ENCODE data around the gene LST1.
A peak's percentile ranks its signal among the peaks of the same experiment; 100 is the strongest.
"Not testable (repeated sequence)": the region's sequence is repeated elsewhere in the genome, so short reads cannot be mapped to it uniquely, and the experiment has no call there.

LST1 gene

DNA sequence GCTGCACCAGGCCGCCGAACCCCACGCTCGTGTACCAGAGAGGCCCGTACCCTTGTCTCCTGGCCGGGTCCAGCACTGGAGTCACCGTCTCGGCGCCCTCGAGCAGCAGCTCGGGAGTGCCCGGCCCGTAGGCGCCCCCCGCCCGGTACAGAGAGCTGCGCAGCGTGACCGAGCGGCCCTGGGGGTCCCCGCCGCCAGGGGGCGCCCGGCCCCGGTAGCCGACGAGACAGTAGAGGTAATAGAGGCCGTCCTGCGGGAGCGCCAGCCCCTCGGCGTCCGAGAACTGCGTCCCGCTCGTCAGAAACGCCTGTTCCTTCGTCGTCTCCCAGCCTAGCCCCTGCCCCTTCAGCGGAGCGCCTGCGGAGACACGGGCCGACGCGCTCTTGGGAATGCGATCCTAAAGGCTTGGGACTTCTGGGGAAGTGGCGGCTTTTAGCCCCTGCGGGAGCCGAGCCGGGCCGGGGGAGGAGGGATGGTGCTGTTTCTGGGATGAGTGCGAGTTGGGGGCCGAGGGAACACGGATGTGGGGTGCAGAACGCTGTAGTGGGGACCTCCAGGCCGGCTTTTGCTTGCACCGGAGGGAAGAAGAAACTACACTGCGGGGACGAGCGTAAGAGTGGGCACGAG, 5.2 kb upstream of the LST1 start:
- DNase-seq (ENCODE audit: low spot score), result peak; percentile 66

DNA sequence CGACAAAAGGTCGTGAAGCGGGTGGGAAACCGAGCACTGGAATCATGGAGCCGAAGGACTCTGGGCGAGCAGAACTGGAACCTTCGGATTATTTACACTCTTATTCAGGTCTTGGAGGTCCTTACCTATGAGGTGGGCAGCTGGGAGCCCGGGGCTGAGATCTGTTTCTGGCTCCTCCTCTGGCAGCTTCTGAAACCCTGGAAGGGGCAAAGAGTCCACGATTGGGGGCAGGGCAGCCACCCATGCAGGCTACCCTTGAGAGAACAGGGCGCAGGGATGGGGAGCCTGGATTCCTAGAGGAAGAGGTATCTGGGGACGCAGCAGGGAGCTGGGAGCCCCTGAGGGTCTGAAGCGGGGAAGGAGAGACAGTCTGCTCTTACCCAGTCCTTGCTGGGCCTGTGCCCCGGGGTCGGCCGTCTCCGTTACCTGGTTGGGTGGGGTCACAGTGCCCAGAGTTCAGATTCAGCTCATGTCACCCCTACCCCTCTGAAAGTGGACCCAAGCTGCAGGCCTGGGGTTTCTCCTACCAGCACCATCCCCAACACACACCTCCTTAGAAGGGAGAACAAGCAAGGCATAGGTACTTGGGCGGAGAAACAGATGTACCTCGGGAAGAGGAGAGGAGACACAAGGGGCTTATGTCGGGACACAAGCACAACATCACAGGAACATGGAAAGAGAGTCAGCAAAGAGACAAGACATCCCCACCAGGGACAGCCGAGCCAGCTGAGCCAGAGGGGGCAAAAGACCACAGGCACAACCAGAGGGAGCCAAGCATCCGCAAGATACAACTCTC, 4.4 kb upstream of the LST1 start:
- DNase-seq (ENCODE audit: low spot score), result no peak

DNA sequence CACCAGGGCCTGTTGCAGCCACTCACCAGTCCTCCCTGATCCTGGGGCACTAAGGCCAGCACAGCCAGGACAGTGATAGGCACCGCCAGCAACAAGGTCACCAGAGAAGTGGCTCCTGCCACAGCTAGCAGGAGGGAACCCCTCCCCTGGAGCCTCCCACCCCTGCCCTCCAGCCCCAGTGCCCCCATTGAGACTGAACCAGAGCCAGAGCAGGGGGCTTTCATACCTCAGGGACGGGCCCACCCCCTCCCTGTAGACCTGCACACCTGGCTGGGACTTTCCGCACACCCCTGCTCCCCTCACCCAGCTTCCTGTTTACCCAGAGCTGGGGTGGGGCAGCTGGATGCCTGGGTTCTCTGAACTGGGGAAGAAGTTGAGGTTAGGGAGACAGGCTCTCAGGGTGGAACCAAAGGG, 3.8 kb upstream of the LST1 start, which contains the start of gene LTB:
Gene LTB (minus strand): TSS at position 195 of the 414 bp plus-strand sequence. CDS start 7 bp downstream, at position 188.
- no peak for DNase-seq (ENCODE audit: low spot score)

DNA sequence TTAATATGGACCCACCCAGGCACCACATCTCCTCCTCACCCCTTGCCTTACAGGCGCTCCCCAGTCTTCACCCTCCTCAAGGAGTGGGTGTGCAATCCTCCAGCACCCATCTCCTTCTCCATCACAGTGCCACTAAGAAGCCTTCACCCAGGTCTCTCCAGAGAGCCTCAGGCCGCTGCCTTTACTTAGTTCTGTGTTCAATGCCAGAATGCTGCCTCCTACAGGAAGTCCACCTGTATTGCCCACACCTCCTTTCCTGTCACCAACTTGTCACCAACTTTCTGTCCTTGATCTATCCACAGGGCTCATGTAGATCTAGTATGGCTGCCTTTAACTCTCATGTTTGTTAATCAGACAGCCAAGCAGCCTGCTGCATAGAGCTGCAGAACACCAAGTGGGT, 586 bp upstream of the LST1 start:
- DNase-seq (ENCODE audit: low spot score), result no peak

DNA sequence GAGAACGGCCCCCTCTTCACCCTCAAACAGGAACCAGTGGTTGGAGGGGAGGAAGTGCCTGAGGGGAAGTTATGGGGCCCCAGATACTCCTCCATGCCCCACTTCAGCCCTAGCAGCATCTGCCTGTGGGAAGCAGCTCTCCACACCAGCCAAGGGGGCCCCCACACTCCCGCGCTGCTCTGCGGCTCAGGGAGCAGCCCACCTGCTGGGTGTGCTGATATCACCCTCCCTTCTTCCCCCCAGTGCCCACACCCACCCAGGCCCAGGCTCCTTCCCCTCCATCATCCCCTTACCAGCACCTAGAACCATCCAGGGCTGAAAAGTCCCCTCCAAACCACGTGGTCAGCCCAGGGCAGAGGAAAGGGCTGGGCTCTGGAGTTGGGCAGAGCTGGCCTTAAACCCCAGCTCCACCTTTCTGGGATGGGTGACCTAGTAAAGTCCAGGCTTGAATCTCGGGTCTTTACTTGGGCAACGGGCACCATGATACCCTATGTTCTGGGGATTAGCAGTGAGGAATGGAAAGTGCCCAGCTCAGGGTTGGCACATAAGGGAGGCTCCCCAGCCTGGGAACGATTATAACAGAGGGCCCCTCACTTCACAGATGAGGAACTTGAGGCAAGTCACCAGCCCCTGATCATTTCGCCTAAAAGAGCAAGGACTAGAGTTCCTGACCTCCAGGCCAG, 663 bp downstream of the LST1 start:
- DNase-seq (ENCODE audit: low spot score), result peak; percentile 58

DNA sequence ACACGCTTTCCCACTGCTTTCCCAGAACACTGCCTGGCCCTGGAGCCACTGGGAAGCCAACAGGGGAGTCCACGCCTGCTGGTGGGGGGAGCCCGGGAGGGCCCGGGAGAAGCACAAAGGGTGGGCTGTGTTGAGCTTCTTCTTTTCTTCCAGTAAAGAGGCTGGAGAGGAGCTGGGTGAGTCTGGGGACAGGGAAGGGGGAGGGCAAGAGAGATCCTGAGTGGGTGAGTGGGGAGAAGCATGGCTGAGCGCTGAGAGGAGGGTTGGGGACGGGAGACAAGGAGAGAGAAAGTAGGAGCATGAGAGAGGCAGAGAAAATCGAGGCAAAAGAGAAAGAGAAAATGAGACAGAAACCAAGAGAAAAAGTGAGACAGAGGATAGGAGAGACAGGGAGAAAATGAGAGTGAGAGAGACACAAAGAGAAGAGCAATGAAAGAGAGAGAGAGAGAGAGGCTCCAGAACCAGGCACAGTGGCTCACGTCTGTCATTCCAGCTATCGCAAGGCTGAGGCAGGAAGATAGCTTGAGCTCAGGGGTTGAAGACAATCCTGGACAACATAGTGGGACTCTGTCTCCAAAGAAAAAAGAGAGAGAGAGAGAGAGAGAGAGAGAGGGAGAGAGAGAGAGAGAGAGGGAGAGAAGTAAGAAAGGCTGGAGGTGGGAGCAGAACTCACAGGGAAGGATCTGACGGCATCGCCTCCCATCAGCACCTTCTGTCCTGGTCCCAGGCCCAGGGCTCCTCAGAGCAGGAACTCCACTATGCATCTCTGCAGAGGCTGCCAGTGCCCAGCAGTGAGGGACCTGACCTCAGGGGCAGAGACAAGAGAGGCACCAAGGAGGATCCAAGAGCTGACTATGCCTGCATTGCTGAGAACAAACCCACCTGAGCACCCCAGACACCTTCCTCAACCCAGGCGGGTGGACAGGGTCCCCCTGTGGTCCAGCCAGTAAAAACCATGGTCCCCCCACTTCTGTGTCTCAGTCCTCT, 2.0 kb downstream of the LST1 start:
- no peak for DNase-seq (ENCODE audit: low spot score)

DNA sequence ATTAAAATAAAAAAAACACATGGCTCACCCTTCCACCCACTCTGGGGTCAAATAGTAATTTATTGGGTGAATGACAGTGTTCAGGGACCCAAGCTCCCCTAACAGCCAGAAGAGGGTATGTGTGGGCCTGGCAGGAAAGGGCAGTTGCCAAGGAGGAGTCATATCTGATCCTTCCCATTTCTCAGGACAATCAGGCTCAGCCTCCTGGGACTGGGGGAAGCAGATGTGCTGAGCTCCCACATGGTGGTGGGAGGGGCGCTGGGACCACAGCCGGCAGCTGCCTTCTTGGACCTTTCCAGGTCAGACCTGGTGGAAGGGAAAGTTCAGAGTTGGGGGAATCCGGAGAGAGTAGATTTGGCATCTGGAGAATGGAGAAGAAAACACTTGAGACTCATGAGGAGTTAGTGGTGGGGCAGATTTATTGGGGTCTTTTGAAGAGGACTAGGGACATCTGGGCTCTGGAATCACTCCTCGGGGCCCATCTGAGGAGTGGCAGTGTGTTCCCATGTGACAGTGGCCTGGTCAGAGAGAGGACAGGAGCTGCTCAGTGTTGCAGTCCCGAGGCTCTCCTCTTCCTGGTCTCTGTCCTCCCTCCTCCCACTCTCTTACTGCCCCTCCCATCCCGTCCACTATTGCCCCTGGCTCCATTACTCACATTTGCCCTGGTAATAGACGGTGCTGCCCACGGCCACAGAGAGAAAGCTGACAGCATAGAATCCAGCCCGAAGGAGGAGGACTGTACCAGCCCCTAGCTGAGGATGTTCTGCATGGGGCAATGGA, 3.0 kb downstream of the LST1 start:
- DNase-seq (ENCODE audit: low spot score), result no peak

DNA sequence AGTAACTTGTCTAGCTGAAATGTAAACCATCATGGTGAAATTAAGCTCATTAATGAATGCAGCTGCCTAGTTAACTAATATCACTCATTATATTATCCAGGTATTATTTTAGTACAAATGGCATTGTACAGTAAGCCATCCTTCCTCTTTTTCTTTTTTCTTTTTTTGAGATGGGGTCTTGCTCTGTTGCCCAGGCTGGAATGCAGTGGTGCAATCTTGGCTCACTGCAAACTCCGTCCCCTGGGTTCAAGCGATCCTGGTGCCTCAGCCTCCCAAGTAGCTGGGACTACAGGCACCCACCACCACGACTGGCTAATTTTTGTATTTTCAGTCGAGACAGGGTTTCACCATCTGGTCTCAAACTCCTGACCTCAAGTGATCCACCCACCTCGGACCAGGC, 4.6 kb downstream of the LST1 start:
- not testable (repeated sequence) for DNase-seq (ENCODE audit: low spot score)

DNA sequence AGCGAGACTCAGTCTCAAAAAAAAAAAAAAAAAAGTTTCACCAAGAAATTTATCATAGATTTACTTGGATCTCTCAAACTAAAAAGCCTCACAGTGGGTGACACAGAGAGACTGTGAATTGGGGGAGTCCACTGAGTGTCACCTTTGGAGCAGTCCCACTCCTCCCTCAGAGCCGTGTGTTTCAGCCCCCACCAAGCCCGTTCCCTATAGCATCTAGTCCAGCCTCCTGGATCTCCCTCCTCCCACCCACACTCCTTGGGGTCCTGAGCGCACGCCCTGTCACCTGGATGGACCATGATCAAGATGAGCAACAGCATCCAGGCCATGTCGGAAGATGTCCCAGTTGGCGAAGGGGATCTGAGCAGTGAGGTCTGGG, 6.3 kb downstream of the LST1 start:
- no peak for DNase-seq (ENCODE audit: low spot score)

DNA sequence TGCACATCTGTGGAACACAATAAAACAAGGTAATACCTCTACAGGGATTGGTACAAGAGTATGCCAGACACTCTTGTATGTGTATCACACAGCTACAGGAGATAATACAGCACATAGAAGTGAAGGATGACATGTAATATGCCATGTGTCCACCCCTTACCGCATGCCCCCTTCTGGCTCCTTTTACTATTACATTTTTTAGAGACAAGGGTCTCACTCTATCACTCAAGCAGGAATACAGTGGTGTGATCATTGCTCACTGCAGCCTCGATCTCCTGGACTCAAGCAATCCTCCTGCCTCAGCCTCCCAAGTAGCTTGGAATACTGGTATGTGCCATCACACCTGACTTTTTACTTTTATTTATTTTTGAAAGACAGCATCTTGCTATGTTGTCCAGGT, 10.9 kb downstream of the LST1 start:
- no peak for DNase-seq (ENCODE audit: low spot score)

DNA sequence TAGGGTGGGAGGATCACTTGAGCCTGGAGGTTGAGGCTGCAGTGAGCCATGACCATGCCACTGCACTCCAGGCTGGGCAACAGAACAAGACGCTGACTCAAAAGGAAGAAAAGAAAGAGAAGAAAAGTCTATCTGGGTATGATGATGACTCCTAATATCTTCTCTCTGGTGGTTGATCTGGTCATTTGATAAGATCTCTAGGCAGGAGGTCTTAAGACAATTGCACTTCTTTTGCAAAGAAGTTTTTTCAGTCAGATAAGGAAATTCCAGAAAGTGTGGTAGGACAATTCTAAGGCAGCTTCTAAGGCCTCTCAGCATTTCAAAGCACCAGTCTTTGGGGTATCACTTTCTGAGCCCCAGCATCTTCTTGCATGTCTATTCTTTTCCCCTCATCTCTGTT, 21.2 kb downstream of the LST1 start:
- no peak for DNase-seq (ENCODE audit: low spot score)

DNA sequence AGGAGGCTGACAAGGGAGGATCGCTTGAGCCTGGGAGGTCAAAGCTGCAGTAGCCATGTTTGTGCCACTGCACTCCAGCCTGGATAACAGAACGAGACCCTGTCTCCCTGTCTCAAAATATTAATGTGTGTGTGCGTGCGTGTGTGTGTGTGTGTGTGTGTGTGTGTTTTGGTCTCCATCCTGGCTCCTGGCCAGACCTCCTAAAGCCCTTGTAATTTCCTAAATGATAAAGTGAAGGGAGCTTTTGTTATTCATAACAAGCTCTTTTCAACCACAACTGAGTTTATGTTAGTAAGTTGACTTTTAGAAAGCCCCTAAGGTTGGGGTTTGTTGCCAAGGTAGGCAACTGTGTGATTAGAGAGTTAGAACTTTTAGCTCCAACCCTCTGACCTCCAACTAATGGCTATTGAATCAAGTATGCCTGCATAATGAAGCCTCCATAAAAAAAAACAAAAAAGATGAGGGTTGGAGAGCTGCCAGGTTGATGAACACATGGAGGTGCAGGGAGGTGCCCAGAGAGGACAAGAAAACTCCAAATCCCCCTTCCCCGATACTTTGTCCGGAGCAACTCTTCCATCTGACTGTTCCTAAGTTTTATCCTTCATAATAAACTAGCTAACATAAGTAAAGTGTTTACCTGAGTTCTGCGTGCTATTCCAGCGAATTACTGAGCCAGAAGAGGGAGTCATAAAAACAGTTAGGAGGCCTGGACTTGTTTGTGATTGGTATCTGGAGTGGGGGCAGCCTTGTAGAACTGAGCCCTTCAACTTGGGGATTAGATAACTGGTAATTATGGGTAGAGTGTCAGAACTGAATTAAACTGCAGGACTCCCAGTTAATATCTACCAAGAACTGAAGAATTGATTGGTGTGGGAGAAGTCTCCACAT, 23.7 kb downstream of the LST1 start:
- DNase-seq (ENCODE audit: low spot score), result no peak

DNA sequence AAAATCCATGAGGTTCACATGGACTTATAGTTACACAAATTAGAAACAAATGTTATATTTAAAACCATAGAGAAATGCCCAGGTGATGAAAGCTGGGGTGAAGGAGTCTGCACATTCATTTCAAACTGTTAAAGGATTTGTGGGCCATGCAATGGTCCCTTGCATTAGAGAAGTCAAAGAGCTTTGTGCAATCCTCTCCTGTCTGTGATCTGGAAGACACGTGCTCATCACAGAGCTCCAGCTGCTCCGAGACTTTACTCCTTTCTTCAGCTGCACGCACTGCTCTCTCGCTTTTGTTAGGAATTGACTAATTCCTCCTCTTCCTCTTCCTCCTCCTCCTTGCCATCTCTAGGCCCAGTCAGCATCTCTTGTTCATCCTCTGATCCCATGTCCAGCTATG, 24.9 kb downstream of the LST1 start:
- no peak for DNase-seq (ENCODE audit: low spot score)

DNA sequence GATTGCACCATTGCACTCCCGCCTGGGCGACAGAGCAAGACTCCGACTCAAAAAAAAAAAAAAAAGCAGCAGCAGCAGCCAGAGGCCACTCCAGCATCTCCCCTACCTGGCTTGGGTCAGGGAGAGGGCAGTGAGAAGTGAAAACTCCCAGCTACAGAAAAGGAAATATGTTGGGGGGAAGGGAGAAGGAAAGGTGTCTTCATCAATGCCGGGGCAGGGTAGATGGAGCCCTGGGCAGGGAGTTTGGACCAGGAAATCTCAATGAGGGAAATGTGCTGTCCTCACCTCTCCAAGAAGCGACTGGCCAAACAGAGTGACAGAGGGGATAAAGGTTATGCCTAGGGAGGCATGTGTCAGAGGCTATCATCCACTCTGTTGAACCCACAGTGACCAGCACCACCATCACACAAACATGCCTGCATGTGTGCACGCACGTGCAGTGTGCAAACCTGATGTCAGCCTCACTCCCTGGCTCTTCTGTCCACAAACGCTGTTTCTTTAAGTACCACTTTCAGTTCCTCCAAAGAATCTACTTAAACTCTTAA, 28.1 kb downstream of the LST1 start:
- DNase-seq (ENCODE audit: low spot score), result peak; percentile 65

DNA sequence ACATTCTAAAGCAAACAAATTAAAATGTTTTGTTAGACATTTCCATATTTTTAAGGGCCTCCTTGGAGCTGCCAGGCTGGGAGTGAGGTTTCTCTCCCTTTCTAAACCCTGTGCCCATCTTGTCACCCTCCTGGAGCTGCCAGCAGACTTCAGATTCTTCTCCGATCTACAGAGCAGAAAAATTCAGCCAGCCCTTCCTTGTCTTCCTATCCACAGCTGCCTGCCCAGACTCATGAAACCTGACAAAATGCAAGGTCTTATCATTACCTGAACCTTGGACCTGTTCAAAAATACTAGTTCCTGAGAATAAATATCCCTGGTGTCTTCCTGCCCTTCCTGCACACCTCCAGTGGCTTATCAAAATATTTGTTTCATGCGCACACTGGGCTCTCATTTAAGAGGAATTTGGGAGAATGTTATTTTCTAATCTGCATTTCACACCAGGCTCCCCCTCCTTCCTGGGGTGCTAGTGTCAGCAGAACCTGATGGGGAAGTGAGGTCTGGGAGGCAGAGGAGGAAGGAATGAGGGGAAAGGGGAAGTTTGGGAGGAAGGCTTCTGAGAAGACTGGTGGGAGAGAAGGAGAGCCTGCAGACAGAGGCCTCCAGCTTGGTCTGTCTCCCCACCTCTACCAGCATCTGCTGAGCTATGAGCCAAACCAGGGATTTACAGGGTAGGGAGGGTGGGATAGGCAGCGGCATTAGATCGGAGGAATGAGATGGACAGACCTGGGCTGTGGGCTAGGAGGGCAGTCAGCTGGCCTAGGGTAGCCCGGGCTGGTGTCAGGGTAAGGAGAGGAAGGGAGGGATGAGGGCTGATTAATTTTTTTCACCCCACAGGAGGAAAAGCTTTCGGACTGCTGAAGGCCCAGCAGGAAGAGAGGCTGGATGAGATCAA, 28.9 kb downstream of the LST1 start, which contains the start of gene AIF1:
Gene AIF1 (plus strand): TSS at position 551 of the 895 bp plus-strand sequence. CDS start 96 bp downstream, at position 647.
- peak; percentile 82 for DNase-seq (ENCODE audit: low spot score)

DNA sequence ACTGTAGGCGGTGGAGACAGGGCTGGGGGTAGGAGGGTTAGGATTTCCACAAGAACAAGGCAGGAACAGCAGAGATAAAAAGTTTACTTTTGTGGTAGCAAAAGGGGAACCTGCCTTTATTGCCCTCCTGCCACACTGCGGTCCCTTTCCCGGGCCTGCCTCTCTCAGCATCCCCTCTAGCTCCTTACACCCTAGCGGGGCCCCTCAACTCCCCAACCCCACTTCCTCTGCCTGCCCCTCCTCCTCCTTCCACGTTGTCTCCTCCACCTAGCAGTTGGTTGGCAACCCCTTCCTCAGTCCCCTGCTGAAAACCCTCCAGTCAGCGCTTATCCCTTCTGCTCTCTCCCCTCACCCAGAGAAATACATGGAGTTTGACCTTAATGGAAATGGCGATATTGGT, 29.7 kb downstream of the LST1 start:
- DNase-seq (ENCODE audit: low spot score), result peak; percentile 27

DNA sequence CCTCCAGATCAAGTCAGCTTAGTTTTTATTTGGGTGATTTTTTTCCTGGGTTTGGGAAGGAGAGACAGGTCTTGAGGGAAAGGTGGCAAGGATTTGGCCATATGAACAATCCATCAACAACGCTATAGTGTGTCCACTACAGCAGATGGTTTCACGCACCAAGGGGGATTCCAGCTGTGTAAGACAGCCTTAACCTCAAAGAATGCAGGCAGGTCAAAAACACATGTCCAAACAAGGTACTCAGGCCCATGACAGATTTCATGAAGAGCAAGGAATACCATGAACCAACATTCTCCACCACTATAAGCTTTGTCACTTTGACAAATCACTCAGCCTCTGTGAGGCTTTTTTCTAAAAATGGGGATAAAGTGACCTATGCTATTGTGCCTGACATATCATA, 30.9 kb downstream of the LST1 start:
- DNase-seq (ENCODE audit: low spot score), result no peak

DNA sequence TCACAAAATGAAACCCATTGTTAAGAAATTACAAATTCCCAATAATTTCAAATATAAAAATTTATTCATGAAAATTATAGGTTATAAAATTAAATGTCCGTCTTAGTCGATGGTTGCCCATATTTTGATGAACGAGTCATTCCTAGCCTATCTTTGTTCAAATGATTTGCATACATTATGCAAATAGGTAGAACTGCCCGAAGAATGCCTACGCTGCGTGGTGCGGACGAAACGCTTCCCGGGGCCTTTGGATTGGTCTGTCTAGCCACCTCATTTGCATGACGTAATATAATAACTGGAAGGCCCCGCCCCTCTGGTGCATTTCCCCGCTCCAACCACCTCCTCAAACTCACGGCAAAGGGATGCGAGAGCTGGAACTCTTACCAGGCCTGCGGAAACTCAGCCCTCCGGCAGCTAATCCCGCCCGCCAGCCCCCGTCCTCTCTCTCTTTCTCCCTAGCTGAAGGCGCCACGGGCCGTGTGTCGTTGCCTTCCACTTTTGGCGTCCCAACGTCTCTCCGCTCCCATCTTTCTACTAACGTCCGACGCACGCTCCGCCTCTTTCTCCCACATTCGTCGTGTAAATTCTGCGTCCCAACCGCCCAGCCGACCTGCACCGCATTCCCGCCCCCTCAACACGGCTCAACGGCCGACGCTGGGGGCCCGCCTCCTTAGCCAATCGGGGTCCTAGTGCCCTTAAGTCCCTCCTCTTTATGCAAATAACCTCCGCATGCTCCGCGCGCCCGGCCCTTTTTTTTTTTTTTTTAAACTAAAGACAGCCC, 33.9 kb downstream of the LST1 start:
- peak; percentile 99 for DNase-seq (ENCODE audit: low spot score)
